Stromal cell of bone marrow (primary cell): ENCODE data around the gene DEFB121.
"Not testable (repeated sequence)": the region's sequence is repeated elsewhere in the genome, so short reads cannot be mapped to it uniquely, and the experiment has no call there.

Experiments
- DNase-seq: peaks from one replicate; pipeline ENCODE4 v3.0.0-alpha.2; 2012; ENCODE audit warnings: low read depth

Gene DEFB121, protein sequence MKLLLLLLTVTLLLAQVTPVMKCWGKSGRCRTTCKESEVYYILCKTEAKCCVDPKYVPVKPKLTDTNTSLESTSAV

DNA sequence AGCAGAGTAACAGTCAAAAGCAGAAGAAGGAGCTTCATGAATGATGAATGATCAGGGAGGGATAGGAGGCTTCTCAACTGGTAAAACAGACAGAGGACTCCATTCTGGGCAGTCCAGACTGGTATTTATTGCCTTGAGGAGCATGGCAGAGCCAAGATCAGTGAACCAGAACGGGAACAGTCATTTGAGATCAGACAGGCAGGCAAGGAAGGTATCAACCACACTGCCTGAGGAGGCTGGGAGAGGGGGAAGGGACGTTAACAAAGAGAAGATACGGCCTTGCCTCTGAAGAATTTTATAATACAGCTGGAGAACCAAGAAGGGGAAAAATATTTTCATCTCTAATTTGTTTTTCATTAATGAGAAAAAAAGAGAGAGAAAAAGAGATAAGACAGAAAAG is at the start of gene DEFB121:
Gene DEFB121 (minus strand): TSS at position 101 of the 400 bp plus-strand sequence. CDS start 63 bp downstream, at position 38.
- no peak for DNase-seq

DNA sequence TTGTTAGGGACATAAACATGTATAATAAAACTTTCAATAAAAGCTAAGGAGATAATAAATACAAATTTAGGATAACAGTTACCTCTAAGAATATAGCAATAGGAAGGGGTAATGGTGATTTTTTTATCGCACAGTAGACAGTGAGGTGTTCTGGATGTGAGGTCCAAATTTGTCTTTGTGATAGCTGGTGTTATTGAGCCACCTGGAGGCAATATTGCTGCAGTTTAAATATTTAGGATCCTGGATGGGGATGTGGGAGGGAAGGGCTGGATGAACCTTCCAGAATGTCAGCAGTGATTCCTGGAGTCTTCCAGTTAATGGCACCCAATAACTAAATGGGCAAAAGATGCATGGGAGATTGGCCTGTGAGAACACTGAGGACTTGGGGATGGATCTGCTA is 48.3 kb upstream of the DEFB121 start:
- no peak for DNase-seq

DNA sequence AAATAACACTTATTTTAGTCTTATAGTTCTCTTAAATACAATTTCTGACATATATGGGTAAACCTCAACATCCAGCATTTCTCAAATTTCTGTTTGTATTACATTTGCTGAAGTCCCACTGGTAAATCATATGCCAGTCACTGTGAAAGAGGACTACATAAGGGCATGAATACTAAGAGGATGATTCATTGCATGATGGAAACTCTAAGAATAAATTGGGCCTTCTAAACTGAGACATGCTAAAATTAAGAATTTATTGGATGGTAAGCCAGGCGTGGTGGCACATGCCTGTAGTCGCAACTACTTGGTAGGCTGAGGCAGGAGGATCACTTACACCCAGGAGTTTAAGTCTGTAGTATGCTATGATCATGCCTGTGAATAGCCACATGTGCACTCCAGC is 46.6 kb upstream of the DEFB121 start:
- DNase-seq, result peak; percentile 16

DNA sequence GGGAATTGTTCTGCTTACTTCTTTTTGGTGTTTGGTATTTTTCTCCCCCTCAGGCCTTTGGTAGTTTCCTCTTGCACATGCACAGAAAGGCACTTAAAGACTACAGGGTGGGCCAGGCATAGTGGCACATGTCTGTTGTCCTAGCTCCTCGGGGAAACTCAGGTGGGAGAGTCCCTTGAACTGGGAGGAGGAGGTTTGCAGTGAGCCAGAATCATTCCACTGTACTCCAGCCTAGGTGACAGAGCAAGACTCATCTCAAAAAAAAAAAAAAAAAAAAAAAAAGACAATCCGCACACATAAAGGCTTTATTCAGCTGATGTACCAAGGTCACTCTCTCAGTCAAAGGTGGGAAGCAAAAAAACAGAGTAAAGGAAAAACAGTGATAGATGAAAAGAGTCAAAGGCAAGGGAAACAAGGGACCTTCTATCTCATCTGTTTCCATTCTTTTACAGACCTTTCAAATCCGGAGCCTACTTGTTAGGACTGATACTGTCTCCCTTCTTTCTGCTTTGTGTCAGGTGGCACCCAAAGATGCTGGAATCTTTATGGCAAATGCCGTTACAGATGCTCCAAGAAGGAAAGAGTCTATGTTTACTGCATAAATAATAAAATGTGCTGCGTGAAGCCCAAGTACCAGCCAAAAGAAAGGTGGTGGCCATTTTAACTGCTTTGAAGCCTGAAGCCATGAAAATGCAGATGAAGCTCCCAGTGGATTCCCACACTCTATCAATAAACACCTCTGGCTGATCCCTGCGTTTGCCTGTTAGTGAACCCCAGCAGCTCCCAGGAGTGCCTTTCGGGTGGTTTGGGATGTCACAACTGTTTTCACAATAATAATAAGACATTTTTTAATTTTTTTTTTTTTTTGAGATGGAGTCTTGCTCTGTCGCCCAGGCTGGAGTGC is 43.7 kb upstream of the DEFB121 start:
- no peak for DNase-seq

DNA sequence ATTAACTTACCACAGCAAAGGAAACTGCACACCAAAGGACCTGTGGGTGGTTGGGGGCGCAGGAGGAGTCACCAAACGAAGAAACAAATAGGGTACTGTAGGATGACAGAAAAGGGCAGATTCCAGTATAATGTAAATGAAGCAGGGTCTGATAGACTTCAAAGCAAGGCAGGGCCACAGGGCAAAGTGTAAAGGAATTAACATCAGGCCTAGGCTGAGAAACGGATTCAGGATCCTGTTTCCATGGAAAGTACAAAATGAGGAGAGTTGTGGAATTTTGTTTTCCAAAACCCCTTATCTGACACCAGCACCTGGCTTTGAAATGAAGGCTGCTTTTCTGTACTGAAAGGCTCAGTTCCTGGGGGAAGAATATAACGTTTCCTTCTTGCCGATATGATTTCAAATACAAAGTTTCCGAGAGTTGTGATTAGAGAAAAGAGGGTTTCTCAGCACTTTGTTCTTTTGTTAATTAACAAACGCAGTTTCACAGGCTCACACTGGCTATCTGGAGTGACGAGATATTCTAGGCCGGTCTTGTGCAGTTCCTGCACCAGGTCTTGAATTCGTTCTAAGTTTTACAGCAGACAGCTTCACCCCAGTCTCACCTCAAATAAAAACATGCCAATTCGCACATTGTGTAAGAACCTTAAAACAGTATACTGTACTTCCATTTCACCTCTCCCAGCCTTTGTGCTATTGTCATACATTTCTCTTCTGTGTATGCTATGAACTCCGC is 40.2 kb upstream of the DEFB121 start:
- no peak for DNase-seq

DNA sequence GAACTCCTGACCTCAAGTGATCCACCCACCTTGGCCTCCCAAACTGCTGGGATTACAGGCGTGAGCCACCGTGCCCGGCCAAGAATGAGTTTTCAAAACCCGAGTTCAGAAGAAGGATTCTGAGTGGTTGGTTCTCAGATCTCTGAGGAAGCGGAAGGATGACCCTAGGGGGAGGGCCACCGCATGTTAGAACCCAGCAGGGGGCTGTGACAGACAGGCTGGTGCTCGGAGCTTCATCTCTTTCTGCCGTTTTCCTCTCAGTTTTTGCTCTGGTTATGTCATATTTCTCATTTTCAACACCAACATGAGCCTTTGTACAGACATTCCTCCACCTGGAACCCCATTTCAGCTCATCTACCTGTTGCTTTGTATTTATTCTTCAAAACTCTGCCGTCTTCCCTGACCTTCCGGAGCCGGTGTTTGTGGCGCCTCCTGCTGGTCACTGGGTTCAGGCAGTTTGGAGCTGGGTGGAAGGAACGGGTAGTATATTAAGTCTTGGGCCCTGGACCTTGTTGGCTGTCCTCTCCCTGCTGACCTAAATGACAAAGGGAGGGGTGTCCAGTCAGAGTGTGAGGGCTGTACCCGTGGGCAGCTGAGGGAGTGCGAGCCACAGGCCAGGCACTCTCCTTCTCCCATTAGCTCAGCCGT is 34.1 kb upstream of the DEFB121 start, which contains the start of gene DEFB123:
Gene DEFB123 (plus strand): TSS at position 621 of the 648 bp plus-strand sequence. CDS start 67 bp downstream, outside the sequence.
- no peak for DNase-seq

DNA sequence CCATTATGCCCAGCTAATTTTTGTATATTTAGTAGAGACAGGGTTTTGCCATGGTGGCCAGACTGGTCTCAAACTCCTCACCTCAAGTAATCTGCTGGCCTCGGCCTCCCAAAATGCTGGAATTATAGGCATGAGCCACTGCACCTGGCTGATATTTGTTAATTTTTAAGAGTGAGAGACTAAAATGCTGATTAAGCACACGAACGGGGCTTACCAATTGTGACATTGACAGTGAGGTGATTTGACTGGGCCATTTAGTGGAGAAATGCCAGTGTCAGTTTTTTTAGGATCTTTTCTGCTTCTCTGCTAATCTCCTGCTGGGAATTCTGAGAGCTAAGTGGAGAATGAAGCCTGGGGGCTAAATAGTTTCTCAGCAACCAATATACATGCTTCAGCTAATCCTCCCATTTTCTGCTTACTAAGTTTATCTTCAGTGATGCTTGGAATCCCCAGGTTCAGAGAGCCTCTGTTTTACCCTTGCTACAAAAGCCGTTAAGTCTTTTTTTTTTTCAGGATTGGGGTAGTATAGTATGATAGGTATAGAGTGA is 24.6 kb upstream of the DEFB121 start:
- DNase-seq, result no peak

DNA sequence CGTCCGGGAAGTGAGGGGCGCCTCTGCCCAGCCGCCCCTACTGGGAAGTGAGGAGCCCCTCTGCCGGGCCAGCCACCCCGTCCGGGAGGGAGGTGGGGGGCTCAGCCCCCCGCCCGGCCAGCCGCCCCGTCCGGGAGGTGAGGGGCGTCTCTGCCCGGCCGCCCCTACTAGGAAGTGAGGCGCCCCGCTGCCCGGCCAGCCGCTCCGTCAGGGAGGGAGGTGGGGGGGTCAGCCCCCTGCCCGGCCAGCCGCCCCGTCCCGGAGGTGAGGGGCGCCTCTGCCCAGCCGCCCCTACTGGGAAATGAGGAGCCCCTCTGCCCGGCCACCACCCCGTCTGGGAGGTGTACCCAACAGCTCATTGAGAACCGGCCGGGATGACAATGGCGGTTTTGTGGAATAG is 21.6 kb upstream of the DEFB121 start:
- DNase-seq, result not testable (repeated sequence)

DNA sequence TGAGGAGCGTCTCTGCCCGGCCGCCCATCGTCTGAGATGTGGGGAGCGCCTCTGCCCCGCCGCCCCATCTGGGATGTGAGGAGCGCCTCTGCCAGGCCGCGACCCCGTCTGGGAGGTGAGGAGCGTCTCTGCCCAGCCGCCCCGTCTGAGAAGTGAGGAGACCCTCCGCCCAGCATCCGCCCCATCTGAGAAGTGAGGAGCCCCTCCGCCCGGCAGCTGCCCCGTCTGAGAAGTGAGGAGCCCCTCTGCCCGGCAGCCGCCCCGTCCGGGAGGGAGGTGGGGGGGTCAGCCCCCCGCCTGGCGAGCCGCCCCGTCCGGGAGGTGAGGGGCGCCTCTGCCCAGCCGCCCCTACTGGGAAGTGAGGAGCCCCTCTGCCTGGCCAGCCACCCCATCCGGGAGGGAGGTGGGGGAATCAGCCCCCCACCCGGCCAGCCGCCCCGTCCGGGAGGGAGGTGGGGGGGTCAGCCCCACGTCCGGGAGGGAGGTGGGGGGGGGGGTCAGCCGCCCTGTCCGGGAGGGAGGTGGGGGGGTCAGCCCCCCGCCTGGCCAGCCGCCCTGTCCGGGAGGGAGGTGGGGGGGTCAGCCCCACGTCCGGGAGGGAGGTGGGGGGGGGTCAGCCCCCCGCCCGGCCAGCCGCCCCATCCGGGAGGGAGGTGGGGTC is 21.0 kb upstream of the DEFB121 start:
- DNase-seq, result not testable (repeated sequence)

DNA sequence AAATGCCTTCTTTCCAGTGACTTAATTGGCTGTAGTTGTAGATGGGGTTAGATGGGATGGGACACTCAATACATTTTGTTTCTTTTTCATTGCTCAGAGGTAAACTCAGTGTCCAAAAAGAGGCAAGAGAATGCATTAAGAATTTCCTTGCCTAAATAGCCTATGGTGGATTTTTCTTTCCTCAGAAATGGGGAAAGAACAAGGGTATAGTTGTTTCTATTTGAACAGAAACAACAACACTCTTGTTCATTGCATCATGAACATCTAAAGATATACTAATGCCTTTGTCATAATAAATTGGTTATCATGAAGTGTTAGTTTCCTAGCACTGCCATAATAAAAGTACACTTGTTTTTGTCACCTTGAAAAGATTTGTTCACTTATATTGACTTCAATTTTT is 19.8 kb upstream of the DEFB121 start:
- no peak for DNase-seq

DNA sequence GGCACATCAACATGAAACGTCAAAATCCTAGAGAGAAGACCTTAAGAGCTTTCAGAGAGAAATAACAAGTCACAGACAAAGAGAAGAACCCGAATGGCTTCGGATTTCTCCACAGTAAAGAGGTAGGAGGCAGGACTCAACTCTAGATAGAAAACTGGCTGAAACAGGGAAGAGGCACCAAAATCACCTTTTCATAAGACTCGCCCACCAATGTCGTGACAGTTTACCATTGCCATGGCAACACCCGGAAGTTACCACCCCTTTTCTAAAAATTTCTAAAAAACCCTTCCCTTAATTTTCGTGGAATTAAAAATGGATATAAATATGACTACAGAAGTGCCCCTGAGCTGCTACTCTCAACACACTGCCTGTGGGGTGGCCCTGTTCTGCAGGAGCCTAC is 12.3 kb upstream of the DEFB121 start:
- no peak for DNase-seq

DNA sequence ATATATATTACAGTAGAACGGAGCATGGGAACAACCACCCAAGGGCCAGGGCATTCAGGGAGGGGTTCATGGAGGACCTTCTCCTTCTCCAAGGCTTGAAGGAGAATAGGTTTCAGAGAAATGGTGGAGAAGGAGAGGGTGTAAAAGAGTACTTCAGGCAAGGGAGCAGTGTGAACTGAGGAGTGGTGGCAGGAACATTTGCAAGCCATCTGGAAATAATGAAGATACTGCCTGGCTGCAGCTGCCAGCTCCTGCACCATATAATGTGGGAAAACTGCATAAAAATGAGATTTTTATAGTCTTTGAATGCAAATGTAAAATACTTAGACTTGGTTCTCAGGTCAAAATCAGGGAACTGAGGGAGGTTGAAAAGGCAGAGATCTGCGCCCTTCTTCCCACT is 9.6 kb upstream of the DEFB121 start:
- no peak for DNase-seq

DNA sequence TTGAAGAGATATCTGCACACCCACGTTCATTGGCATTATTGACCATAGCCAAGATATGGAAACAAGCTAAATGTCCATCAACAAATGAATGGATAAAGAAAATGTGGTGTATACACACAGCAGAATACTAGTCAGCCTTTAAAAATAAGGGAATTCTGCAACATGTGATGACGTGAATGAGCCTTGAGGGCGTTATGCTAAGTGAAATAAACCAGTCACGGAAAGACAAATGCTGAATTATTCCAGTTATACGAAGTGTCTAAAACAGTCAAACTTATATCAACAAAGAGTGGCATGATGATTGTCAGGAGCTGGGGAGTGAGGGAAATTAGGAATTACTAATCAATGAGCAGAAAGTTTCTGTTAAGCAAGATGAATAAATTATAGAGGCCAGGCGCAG is 8.4 kb upstream of the DEFB121 start:
- DNase-seq, result no peak

DNA sequence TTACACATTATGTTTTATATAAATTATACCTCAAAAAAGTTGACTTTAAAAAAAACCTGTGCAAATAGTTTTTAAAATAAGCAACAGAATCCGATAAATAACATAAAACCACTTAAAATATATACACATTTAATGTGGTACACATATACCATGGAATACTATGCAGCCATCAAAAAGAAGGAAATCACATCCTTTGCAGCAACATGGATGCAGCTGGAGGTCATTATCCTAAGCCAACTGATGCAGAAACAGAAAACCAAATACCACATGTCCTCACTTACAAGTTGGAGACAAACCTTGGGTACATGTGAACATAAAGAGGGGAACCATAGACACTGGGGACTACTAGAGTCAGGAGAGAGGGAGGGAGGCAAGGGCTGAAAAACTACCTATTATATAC is 4.0 kb upstream of the DEFB121 start:
- DNase-seq, result no peak

DNA sequence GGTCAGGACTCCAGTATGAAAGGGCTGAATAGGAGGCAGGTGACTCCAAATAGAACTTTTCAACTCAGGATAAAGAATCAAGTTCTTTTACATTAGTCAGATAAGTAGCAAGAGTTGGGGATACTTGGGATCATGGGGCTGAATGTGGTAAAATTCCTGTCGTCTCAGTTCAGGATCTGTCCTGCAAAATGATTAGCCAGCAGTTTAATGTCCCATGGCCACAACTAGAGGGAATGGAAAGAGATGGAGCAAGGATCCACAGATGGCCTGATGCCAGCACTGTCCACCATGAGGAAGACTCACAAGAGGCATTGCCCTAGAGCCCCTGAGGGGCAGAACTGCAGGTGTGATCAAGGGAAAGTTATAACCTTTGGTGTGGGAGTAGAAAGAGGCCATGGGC is 2.1 kb downstream of the DEFB121 start:
- no peak for DNase-seq

DNA sequence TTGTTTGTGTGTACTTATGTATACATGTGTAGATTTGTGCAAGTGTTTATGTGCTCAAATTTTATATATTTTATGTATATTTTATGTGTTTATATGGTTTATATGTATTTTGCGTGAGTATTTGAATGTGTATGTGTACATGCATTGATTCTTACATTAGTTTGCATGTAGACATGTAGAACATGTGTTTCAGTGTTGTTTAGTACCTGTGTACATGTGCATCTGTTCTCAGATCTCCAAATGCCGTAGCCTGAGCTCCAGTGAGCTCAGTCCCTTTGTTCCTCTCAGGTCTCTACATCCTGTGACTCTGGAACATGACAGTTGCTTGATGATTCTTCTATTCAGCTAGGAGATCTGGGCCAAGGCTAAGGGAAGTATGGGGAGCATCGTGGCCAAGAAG is 11.1 kb downstream of the DEFB121 start:
- no peak for DNase-seq

DNA sequence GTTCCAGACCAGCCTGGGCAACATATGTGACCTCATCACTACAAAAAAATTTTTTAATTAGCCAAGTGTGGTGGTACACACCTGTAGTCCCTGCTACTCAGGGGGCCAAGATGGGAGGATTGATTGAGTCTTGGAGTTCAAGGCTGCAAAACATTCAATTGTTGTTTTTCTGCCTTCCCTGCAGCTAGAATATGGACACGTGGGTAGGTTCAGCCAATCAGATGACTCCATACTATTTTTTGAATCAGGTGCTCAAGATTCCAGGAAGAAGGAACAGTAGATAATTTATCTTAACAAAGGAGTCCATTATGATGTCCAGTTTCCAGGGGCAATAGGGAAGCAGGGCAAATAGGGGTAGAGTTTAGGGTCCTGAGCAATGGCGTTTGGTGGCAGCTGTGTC is 13.2 kb downstream of the DEFB121 start:
- DNase-seq, result no peak

DNA sequence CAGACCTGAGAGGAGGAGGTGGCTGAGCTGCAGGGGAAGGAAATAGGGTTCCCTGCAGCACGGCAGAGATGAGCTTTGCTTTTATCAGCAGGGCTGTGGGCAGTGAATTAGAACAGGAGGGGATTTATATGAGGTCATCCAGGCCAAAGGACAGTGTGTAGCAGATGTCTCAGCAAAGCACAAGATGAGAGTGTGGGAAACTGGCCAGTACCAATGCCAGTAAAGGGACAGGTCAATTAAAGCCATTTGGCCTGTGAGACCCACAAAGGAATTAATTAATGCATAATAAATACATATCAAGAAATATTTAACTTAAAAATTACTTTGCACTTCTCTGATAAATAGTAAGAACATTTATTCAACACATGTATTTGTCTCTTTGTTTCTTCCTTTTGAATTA is 15.5 kb downstream of the DEFB121 start, which contains the start of gene DEFB119:
Gene DEFB119 (minus strand): TSS at position 101 of the 400 bp plus-strand sequence. CDS start 107 bp downstream, outside the sequence.
- no peak for DNase-seq

DNA sequence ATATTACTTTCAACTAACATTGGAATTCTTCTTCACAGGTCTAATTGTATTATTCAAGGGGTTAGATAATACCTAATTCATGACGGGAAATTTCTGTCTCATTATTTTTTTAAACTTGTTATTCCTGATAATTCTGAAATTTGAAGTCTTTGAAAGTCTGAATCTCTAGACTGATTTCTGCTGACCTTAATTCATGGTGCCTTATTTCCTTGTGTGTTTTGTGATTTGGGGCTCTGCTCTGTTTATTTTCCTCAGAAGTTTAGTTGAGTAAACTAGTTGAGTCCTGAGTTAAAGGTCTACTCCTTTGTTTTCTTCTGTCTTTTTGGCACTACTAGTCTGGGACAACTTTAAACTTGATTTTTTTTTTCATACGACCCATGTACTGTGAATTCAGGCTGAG is 31.7 kb downstream of the DEFB121 start:
- DNase-seq, result no peak

DNA sequence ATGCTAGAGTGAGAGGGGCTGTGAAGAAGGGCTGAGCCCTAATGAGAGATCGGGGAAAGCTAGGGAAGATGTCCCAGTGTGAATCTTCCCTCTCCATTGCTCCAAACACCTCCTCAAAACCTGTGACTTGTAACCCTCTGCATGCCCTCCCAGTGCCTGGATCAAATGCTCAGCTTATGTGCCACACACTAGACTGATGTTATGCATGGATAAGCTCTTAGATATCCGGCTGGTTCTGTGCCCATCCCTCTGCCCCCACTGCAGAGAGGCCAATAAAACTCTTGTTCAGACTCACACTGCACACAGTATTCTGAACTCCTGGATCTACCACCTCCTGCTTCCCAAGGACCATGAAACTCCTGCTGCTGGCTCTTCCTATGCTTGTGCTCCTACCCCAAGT is 37.7 kb downstream of the DEFB121 start, which contains the start of gene DEFB118:
Gene DEFB118 (plus strand): TSS at position 301 of the 400 bp plus-strand sequence. CDS start 50 bp downstream, at position 351.
- no peak for DNase-seq

DNA sequence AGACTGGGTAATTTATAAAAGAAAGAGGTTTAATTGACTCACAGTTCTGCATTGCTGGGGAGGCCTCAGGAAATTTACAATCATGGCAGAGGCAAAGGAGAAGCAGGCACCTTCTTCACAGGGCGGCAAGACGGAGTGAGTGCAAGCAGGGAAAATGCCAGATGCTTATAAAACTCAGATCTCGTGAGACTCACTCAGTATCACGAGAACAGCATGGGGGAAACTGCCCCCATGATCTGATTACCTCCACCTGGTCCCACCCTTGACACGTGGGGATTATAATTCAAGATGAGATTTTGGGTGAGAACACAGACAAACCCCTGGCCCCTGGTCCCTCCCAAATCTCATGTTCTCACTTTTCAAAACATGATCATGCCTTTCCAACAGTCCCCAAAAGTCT is 41.7 kb downstream of the DEFB121 start:
- not testable (repeated sequence) for DNase-seq
